OCI-LY7 (cell line): Measurements from ENCODE around the gene SMTNL1. TPM values are rescaled to one million over a fixed set of nuclear protein-coding genes. Genes with fewer than 3 reads are reported as not detected.

ENCODE experiments used
- BruUV-seq: library from RNA; stranded (reverse); fragments of 400-500 nt; replicated peaks from 2 replicates; lab custom pipeline; 2021; lab: Mats Ljungman, UMichigan
- CTCF ChIA-PET: fragments of 300-600 bp; sonication (Branson Sonifier 250); formaldehyde crosslinking; loops from one replicate; lab custom pipeline; 2022; ENCODE audit warnings: antibody characterized with exemption; ENCODE audit not compliant: unreplicated experiment; lab: Charles Lee
- POLR2A ChIA-PET: fragments of 300-600 bp; sonication (Branson Sonifier 250); formaldehyde crosslinking; loops from one replicate; lab custom pipeline; 2022; ENCODE audit warnings: antibody characterized with exemption; lab: Charles Lee
- DNase-seq: peaks from one replicate; pipeline ENCODE4 v3.0.0-alpha.2; 2015; ENCODE audit warnings: low spot score
- H2AFZ ChIP-seq: fragments of 200-600 bp; sonication (generic), shearing (Covaris generic); 2 replicates; pipeline ENCODE4 v1.6.1; 2014; ENCODE audit warnings: mild to moderate bottlenecking, antibody characterized with exemption, low read length, moderate library complexity
- H3K27ac ChIP-seq: fragments of 200-600 bp; sonication (generic); 2 replicates; pipeline ENCODE4 v1.5.1; 2014; ENCODE audit warnings: mixed run types, low read depth, mild to moderate bottlenecking, moderate library complexity, low read length, inconsistent platforms; ENCODE audit not compliant: poor library complexity, severe bottlenecking
- H3K36me3 ChIP-seq: fragments of 200-600 bp; sonication (generic); 2 replicates; pipeline ENCODE4 v1.6.1; 2014; ENCODE audit warnings: mild to moderate bottlenecking, antibody characterized with exemption, low read length, moderate library complexity, mixed read lengths; ENCODE audit not compliant: insufficient read depth
- H3K4me1 ChIP-seq: fragments of 200-600 bp; sonication (generic); 2 replicates; pipeline ENCODE4 v1.5.1; 2014; ENCODE audit warnings: mild to moderate bottlenecking, low read length; ENCODE audit not compliant: insufficient read depth, poor library complexity, severe bottlenecking
- H3K4me2 ChIP-seq: fragments of 200-600 bp; sonication (generic); 2 replicates; pipeline ENCODE4 v1.6.1; 2014; ENCODE audit warnings: mild to moderate bottlenecking, low read length
- H3K4me3 ChIP-seq: fragments of 200-600 bp; sonication (generic); 2 replicates; pipeline ENCODE4 v1.5.1; 2014; ENCODE audit warnings: mild to moderate bottlenecking, low read depth, low read length; ENCODE audit not compliant: poor library complexity, severe bottlenecking
- H3K79me2 ChIP-seq: fragments of 200-600 bp; sonication (generic); 2 replicates; pipeline ENCODE4 v1.6.1; 2016; ENCODE audit warnings: low read depth, mild to moderate bottlenecking, low read length, moderate library complexity, mixed read lengths; ENCODE audit not compliant: insufficient read depth
- H3K9me2 ChIP-seq: fragments of 200-600 bp; sonication (generic); 2 replicates; pipeline ENCODE4 v1.6.1; 2016; ENCODE audit warnings: mild to moderate bottlenecking, low read length, mixed read lengths; ENCODE audit not compliant: insufficient read depth
- H3K9me3 ChIP-seq: fragments of 200-600 bp; sonication (generic); 2 replicates; pipeline ENCODE4 v1.6.1; 2014; ENCODE audit warnings: mild to moderate bottlenecking, mixed run types, low read length, mixed read lengths
- H4K20me1 ChIP-seq: fragments of 200-600 bp; sonication (generic); 2 replicates; pipeline ENCODE4 v1.6.1; 2014; ENCODE audit warnings: mild to moderate bottlenecking, antibody characterized with exemption, low read length, moderate library complexity, mixed read lengths; ENCODE audit not compliant: insufficient read depth
- CTCF ChIP-seq: fragments of 200-600 bp; sonication (generic); conservative IDR thresholded peaks from 2 replicates; pipeline ENCODE4 v1.5.1; 2014; ENCODE audit warnings: mild to moderate bottlenecking, antibody characterized with exemption, low read length, moderate library complexity, mixed read lengths
- EZH2phosphoT487 ChIP-seq: fragments of 200-600 bp; sonication (generic); IDR thresholded peaks from 2 replicates; pipeline ENCODE4 v1.6.1; 2018; ENCODE audit warnings: low read depth, borderline replicate concordance, mild to moderate bottlenecking, mixed run types, antibody characterized with exemption, low read length, moderate library complexity, mixed read lengths
- intact Hi-C: fragments of 100-400 bp; cut with micrococcal nuclease; formaldehyde crosslinking; loops from one replicate; pipeline ENCODE4 v1.10.0; 2022; ENCODE audit not compliant: unreplicated experiment
- total RNA-seq, 2 experiments: library from RNA; depleted of rRNA in 1 of 2; stranded (reverse); fragments of >200 nt in 1 of 2; shearing (Covaris generic) in 1 of 2; gene quantifications; 2 replicates each; pipeline ENCODE4 v1.2.3, GENCODE V29; 2014 to 2022

Gene SMTNL1
- total RNA-seq, 2 experiments from 2014 or later: not detected

- ChIA-PET POLR2A (no interaction called here), CTCF (no interaction called here)
- Histone ChIP-seq H3K4me2 (no peak overlapping the region), H3K9me3 (no peaks in the 10 kb centered on the region), H3K4me1 (peaks cover 9% of the 10 kb centered on the region), H3K4me3 (no peak overlapping the region), H2AFZ (no peak overlapping the region), H3K79me2 (no peaks in the 10 kb centered on the region), H4K20me1 (no peaks in the 10 kb centered on the region), H3K36me3 (no peaks in the 10 kb centered on the region), H3K9me2 (no peaks in the 10 kb centered on the region), H3K27ac (no peak overlapping the region)
- intact Hi-C loops: no loop called here
- no TSS peak for BruUV-seq
- TF ChIP-seq EZH2phosphoT487 (no peak), CTCF (no peak)
- no peak for DNase-seq
Observed at GRCh38 chr11:57543593-57543992, 6.2 kb downstream of the SMTNL1 start.

- no peak overlapping the region for H3K27ac ChIP-seq
- H3K4me3 ChIP-seq: no peak overlapping the region
- no peaks in the 10 kb centered on the region for H3K9me3 ChIP-seq
- no peaks in the 10 kb centered on the region for H3K9me2 ChIP-seq
- CTCF ChIA-PET: no interaction called here
- no peak for DNase-seq
- no peak overlapping the region for H3K4me2 ChIP-seq
- no peak overlapping the region for H2AFZ ChIP-seq
- no peak for TF ChIP-seq CTCF
- no peak for TF ChIP-seq EZH2phosphoT487
- H3K79me2 ChIP-seq: no peaks in the 10 kb centered on the region
- H3K4me1 ChIP-seq: peaks cover 9% of the 10 kb centered on the region
- POLR2A ChIA-PET: no interaction called here
- H3K36me3 ChIP-seq: peaks cover 5% of the 10 kb centered on the region; the same call in 1 of the 2 replicates
- no TSS peak for BruUV-seq
- intact Hi-C loops: no loop called here
- no peaks in the 10 kb centered on the region for H4K20me1 ChIP-seq
Observed at GRCh38 chr11:57544566-57544965, 7.2 kb downstream of the SMTNL1 start.

GRCh38 chr11:57545883-57546282 lies 8.5 kb downstream of the SMTNL1 start:
- no TSS peak for BruUV-seq
- Histone ChIP-seq H4K20me1 (no peaks in the 10 kb centered on the region), H3K4me2 (no peak overlapping the region), H3K9me2 (no peaks in the 10 kb centered on the region), H3K36me3 (peaks cover 13% of the 10 kb centered on the region), H2AFZ (no peak overlapping the region), H3K9me3 (no peaks in the 10 kb centered on the region), H3K79me2 (no peaks in the 10 kb centered on the region), H3K4me1 (peaks cover 9% of the 10 kb centered on the region), H3K27ac (no peak overlapping the region), H3K4me3 (no peak overlapping the region)
- TF ChIP-seq EZH2phosphoT487 (no peak), CTCF (no peak)
- CTCF ChIA-PET: no interaction called here
- no peak for DNase-seq
- intact Hi-C loops: no loop called here
- POLR2A ChIA-PET: no interaction called here
